SK-N-SH (cell line): Measurements from ENCODE around the gene SARDH.

Source experiments
- CTCF ChIP-seq: fragments of 200-600 bp; sonication (generic); IDR thresholded peaks from 2 replicates; pipeline ENCODE4 v1.6.1; 2017; ENCODE audit warnings: antibody characterized with exemption, mild to moderate bottlenecking, moderate library complexity
- EP300 ChIP-seq, 2 experiments: IDR thresholded peaks; 2 replicates each; pipeline versions ENCODE4 v1.4.0 to v1.6.1; 2012; ENCODE audit warnings: borderline replicate concordance in 1 of 2, low read depth in 1 of 2, low read length in 1 of 2
- GABPA ChIP-seq: IDR thresholded peaks from 2 replicates; pipeline ENCODE4 v1.4.0; 2012; ENCODE audit warnings: low read depth, mild to moderate bottlenecking
- MAX ChIP-seq: IDR thresholded peaks from 2 replicates; pipeline ENCODE4 v1.4.0; 2012; ENCODE audit warnings: low read depth
- PBX3 ChIP-seq: IDR thresholded peaks from 2 replicates; pipeline ENCODE4; 2012
- RFX5 ChIP-seq: IDR thresholded peaks from 2 replicates; pipeline ENCODE4 v1.6.1; 2012; ENCODE audit warnings: mild to moderate bottlenecking, improper control_type of control experiment, low read length
- TAF1 ChIP-seq: IDR thresholded peaks from 2 replicates; pipeline ENCODE4 v1.6.1; 2012; ENCODE audit warnings: low read depth, mild to moderate bottlenecking, low read length, moderate library complexity, borderline replicate concordance
- TEAD4 ChIP-seq: IDR thresholded peaks from 2 replicates; pipeline ENCODE4 v1.4.0; 2012; ENCODE audit warnings: mild to moderate bottlenecking, borderline replicate concordance; ENCODE audit not compliant: insufficient read depth

GRCh38 chr9:133616643-133617405 is 121.3 kb downstream of the SARDH start:
- TF ChIP-seq RFX5, result no peak
- no peak for TF ChIP-seq TEAD4
- TF ChIP-seq CTCF, result no peak
- no peak for TF ChIP-seq EP300 (IDR thresholded peaks at IDR 0.05; ENCODE audit: borderline replicate concordance in 1 of 2, low read depth in 1 of 2, low read length in 1 of 2)
- no peak for TF ChIP-seq MAX
- TF ChIP-seq TAF1, result no peak
- no peak for TF ChIP-seq GABPA
- no peak for TF ChIP-seq PBX3
